VCaP (cell line): ENCODE results near the gene TBC1D22A.

Source experiments
- H3K27ac ChIP-seq: fragments of 450-650 bp; 2 replicates; pipeline ENCODE4 v1.5.1; 2017
- CTCF ChIP-seq: fragments of 450-650 bp; conservative IDR thresholded peaks from 2 replicates; pipeline ENCODE4 v1.5.1; 2017; ENCODE audit warnings: mild to moderate bottlenecking, moderate library complexity

The TBC1D22A gene

GRCh38 chr22:47205081-47205491, 442.6 kb downstream of the TBC1D22A start:
- H3K27ac ChIP-seq: no peak overlapping the region
- no peak for TF ChIP-seq CTCF

DNA sequence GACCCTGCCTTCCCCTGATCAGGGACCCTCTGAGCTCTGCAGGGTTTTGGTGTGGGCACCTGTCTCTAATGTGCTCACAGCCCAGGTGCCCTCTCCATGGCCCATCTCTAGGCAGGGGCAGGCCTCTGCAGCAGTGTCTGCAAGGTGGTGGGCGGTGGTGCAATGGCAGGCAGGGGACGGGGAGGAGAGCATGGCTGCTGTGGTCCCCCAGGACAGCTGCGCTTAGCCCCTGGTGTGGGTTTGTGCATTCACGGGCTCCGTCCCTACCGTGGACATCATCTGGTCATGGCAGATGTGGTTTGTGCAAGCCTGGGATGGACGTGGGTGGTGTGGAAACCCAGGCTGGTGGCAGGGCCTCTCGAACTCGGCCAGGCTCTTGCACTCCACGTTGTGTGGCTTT, 443.1 kb downstream of the TBC1D22A start:
- no peak for TF ChIP-seq CTCF
- H3K27ac ChIP-seq: no peak overlapping the region

DNA sequence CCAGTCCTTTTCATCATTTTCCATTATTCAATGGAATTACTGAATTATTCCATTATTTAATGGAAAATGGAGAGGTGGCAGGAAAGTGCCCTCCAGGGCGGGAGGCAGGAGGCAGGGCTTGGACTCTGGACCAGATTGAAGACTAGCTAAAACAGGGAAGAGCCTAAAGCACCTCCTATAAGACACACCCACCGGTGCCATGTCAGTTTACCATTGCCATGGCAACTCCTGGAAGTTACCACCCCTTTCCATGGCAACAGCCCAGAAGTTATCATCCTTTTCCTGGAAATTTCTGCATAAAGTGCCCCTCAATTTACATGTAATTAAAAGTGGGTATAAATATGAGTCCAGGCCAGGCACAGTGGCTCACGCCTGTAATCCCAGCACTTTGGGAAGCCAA, 443.7 kb downstream of the TBC1D22A start:
- no peak for TF ChIP-seq CTCF

DNA sequence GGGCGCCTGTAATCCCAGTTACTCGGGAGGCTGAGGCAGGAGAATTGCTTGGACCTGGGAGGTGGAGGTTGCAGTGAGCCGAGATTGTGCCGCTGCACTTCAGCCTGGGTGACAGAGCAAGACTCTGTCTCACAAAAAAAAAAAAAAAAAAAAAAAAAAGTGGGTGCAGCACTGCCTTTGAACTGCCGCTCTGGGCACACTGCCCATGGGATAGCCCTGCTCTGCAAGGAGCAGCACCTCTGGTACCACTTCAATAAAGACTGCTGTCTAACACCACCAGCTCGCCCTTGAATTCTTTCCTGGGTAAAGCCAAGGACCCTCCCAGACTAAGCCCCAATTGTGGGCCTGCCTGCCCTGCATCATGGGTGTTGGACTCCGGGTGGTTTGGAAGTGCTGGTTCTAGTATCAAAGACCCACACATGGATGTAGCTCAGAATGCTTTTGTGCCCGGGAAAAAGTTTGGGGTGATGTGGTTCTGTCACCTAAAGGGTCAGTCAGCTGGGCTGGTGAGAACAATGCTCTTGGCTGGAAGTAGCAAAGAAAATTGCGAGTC, 444.3 kb downstream of the TBC1D22A start:
- H3K27ac ChIP-seq: no peak overlapping the region
- no peak for TF ChIP-seq CTCF

More for the DNA sequence above, 443.7 kb downstream of the TBC1D22A start:
- no peak overlapping the region for H3K27ac ChIP-seq

GRCh38 chr22:47207387-47207786, 444.9 kb downstream of the TBC1D22A start:
- TF ChIP-seq CTCF: no peak
- H3K27ac ChIP-seq: no peak overlapping the region

- TF ChIP-seq CTCF: no peak
- no peak overlapping the region for H3K27ac ChIP-seq
Observed at GRCh38 chr22:47207846-47208554, 445.6 kb downstream of the TBC1D22A start.

DNA sequence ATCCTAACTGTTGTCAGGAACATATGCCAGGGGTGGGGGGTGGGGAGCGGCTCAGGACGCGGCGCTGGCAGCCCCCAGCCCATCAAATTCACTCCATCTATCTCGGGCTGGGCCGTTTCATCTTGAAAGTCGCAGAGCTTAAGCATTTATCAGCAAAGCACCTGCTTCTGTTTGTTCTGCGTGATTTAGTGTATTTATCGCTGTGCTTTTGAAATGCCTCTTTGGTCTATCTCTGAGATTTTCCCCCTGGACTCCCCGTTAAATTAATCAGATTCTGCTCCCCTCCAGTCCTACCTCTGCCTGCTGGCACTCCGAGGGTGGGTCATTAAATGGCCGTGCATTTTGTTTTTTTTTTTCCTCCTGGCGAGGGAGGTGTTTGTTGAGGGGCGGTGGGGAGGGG, 446.2 kb downstream of the TBC1D22A start:
- no peak for TF ChIP-seq CTCF
- no peak overlapping the region for H3K27ac ChIP-seq
